Lower leg skin (tissue), 3 donors: ENCODE results near the gene SLC25A13.

Source experiments
- POLR2A ChIP-seq, 2 donors: fragments of 450-650 bp; IDR thresholded peaks; one replicate each; pipeline ENCODE4 v1.6.1; 2016 to 2017; ENCODE audit warnings: antibody characterized with exemption in 2 of 2, mild to moderate bottlenecking in 1 of 2, moderate library complexity in 1 of 2
- TF ChIP-seq, protein P1 (sequence below), 3 donors: fragments of 450-650 bp; IDR thresholded peaks; one replicate each; pipeline ENCODE4 v1.5.1; 2016; ENCODE audit warnings: antibody characterized with exemption in 3 of 3, mild to moderate bottlenecking in 3 of 3, moderate library complexity in 2 of 3

- TF ChIP-seq, protein P1, sequence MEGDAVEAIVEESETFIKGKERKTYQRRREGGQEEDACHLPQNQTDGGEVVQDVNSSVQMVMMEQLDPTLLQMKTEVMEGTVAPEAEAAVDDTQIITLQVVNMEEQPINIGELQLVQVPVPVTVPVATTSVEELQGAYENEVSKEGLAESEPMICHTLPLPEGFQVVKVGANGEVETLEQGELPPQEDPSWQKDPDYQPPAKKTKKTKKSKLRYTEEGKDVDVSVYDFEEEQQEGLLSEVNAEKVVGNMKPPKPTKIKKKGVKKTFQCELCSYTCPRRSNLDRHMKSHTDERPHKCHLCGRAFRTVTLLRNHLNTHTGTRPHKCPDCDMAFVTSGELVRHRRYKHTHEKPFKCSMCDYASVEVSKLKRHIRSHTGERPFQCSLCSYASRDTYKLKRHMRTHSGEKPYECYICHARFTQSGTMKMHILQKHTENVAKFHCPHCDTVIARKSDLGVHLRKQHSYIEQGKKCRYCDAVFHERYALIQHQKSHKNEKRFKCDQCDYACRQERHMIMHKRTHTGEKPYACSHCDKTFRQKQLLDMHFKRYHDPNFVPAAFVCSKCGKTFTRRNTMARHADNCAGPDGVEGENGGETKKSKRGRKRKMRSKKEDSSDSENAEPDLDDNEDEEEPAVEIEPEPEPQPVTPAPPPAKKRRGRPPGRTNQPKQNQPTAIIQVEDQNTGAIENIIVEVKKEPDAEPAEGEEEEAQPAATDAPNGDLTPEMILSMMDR (IDR thresholded peaks at IDR 0.05) = no peak
- TF ChIP-seq POLR2A (IDR thresholded peaks at IDR 0.05) = no peak
Measured at GRCh38 chr7:96169439-96169838, 152.5 kb downstream of the SLC25A13 start.
